SU-DHL-6 (cell line): ENCODE data around the gene TMEM82.

Experiments
- H2AFZ ChIP-seq: fragments of 200-600 bp; sonication (generic); 2 replicates; pipeline ENCODE4 v1.6.1; 2014; ENCODE audit warnings: low read depth, mild to moderate bottlenecking, moderate library complexity, mixed read lengths, antibody characterized with exemption, low read length; ENCODE audit not compliant: severe bottlenecking
- H3F3A ChIP-seq: fragments of 200-600 bp; shearing (Covaris generic); 2 replicates; pipeline ENCODE4 v1.6.0; 2016; ENCODE audit warnings: antibody characterized with exemption, mild to moderate bottlenecking; ENCODE audit not compliant: insufficient read depth
- H3K27ac ChIP-seq: fragments of 200-600 bp; sonication (generic); 2 replicates; pipeline ENCODE4 v1.5.1; 2016; ENCODE audit warnings: low read depth, mild to moderate bottlenecking, low read length, moderate library complexity, mixed read lengths
- H3K27me3 ChIP-seq: fragments of 200-600 bp; sonication (generic), shearing (Covaris generic); 2 replicates; pipeline ENCODE4 v1.6.0; 2014; ENCODE audit warnings: mild to moderate bottlenecking, low read length
- H3K36me3 ChIP-seq: fragments of 200-600 bp; sonication (generic); 2 replicates; pipeline ENCODE4 v1.6.1; 2014; ENCODE audit warnings: mild to moderate bottlenecking, low read length, mixed read lengths
- H3K4me2 ChIP-seq: fragments of 300-600, 200-600 bp; shearing (Covaris generic), sonication (generic); 2 replicates; pipeline ENCODE4 v1.6.0; 2014; ENCODE audit warnings: low read length, low read depth, mild to moderate bottlenecking; ENCODE audit not compliant: poor library complexity, severe bottlenecking
- H3K4me3 ChIP-seq: fragments of 200-600 bp; sonication (generic); 2 replicates; pipeline ENCODE4 v1.5.1; 2014; ENCODE audit warnings: antibody characterized with exemption, low read length, mild to moderate bottlenecking, mixed read lengths; ENCODE audit not compliant: insufficient read depth, poor library complexity, severe bottlenecking
- H3K79me2 ChIP-seq: fragments of 200-600 bp; sonication (generic); 2 replicates; pipeline ENCODE4 v1.6.1; 2014; ENCODE audit warnings: mild to moderate bottlenecking, low read length, moderate library complexity; ENCODE audit not compliant: insufficient read depth
- H3K9ac ChIP-seq: fragments of 200-600 bp; sonication (generic); 2 replicates; pipeline ENCODE4 v1.7.0; 2014; ENCODE audit warnings: mild to moderate bottlenecking, low read length
- H3K9me2 ChIP-seq: fragments of 200-600 bp; sonication (generic); replicated peaks from 2 replicates; pipeline ENCODE4 v1.6.1; 2014; ENCODE audit warnings: low read length; ENCODE audit not compliant: insufficient read depth
- H3K9me3 ChIP-seq: fragments of 200-600 bp; sonication (generic); 2 replicates; pipeline ENCODE4 v1.6.1; 2014; ENCODE audit warnings: low read length, mixed read lengths; ENCODE audit not compliant: insufficient read depth
- H4K20me1 ChIP-seq: fragments of 200-600 bp; sonication (generic); 2 replicates; pipeline ENCODE4 v1.6.1; 2014; ENCODE audit warnings: low read depth, mild to moderate bottlenecking, antibody characterized with exemption, low read length, moderate library complexity, mixed read lengths
- EZH2phosphoT487 ChIP-seq: fragments of 200-600 bp; sonication (generic), shearing (Covaris generic); conservative IDR thresholded peaks from 2 replicates; pipeline ENCODE4 v1.6.1; 2018; ENCODE audit warnings: mild to moderate bottlenecking, antibody characterized with exemption, low read length, moderate library complexity, mixed read lengths
- TF ChIP-seq, protein P1 (sequence below): fragments of 200-600 bp; sonication (generic); IDR thresholded peaks from one replicate; pipeline ENCODE4 v1.5.1; 2017; ENCODE audit warnings: antibody characterized with exemption, mild to moderate bottlenecking, low read length, moderate library complexity; ENCODE audit not compliant: insufficient read depth, poor library complexity, severe bottlenecking

Gene TMEM82

DNA sequence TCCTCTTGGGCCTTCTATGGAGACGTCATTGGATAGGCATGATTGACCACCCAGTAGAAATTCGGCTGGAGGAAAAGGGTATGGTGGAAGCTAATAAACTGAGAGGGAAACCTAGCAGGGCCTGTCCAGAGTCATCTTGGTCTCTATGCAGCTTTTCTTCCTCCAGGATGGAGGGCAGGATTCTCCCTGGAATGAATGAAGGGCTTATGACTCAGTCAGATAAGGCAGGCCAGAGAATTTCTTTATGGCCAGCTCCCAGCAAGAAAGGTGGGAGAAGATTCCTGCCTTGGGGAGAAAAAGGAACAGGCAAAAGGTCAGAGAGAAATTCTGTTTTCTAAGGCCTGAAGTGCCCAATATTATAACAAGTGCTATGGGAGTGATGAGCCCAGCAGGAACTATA lies 33.4 kb downstream of the TMEM82 start:
- no peak overlapping the region for H3K9ac ChIP-seq
- H4K20me1 ChIP-seq: no peaks in the 10 kb centered on the region
- no peak for TF ChIP-seq EZH2phosphoT487
- TF ChIP-seq, protein P1, sequence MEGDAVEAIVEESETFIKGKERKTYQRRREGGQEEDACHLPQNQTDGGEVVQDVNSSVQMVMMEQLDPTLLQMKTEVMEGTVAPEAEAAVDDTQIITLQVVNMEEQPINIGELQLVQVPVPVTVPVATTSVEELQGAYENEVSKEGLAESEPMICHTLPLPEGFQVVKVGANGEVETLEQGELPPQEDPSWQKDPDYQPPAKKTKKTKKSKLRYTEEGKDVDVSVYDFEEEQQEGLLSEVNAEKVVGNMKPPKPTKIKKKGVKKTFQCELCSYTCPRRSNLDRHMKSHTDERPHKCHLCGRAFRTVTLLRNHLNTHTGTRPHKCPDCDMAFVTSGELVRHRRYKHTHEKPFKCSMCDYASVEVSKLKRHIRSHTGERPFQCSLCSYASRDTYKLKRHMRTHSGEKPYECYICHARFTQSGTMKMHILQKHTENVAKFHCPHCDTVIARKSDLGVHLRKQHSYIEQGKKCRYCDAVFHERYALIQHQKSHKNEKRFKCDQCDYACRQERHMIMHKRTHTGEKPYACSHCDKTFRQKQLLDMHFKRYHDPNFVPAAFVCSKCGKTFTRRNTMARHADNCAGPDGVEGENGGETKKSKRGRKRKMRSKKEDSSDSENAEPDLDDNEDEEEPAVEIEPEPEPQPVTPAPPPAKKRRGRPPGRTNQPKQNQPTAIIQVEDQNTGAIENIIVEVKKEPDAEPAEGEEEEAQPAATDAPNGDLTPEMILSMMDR: no peak
- no peaks in the 10 kb centered on the region for H3K79me2 ChIP-seq
- no peaks in the 10 kb centered on the region for H3K9me2 ChIP-seq
- H3K4me3 ChIP-seq: no peak overlapping the region
- H3K27ac ChIP-seq: no peak overlapping the region
- no peak overlapping the region for H3K4me2 ChIP-seq
- no peak overlapping the region for H2AFZ ChIP-seq
- no peaks in the 10 kb centered on the region for H3K36me3 ChIP-seq
- no peaks in the 10 kb centered on the region for H3K9me3 ChIP-seq
- H3F3A ChIP-seq: no peaks in the 10 kb centered on the region
- H3K27me3 ChIP-seq: no peaks in the 10 kb centered on the region

DNA sequence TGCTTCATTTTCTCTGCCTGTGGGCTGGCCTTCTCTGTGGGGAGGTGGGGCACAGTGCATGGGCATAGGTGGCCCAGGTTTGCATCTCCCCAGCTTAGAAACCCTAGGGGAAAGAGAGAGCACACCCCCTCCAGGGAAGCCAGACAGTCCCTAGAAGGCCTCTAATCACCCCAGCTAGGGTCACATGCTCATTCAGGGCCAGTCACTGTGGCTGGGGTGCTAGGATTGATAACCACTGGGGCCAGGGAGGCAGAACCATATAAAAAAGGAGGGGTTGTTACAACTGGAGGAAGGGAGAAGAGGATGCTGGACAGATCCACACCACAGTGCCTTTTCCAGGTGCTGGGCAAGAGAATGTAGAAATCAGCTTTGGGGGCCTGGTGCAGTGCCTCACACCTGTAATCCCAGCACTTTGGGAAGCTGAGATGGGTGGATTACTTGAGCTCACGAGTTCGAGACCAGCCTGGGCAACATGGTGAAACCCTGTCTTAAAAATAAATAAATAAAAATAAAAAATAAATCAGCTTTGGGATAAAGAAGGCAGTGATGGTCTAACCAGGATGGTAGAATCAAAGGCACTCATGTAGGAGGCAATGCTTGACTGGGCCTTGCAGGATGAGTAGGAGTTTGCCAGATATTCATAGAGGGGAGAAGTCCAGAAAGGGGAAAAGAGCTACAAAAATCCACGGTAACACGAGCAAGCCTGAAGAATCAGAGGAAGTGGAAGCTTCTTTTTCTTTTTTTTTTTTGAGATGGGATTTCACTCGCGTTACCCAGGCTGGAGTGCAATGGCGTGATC lies 35.8 kb downstream of the TMEM82 start:
- no peak overlapping the region for H3K9ac ChIP-seq
- H3K9me2 ChIP-seq: no peaks in the 10 kb centered on the region
- H3K4me3 ChIP-seq: no peak overlapping the region
- H3K79me2 ChIP-seq: no peaks in the 10 kb centered on the region
- no peaks in the 10 kb centered on the region for H3F3A ChIP-seq
- no peaks in the 10 kb centered on the region for H3K9me3 ChIP-seq
- TF ChIP-seq, protein P1: no peak
- no peak for TF ChIP-seq EZH2phosphoT487
- no peaks in the 10 kb centered on the region for H3K36me3 ChIP-seq
- H3K4me2 ChIP-seq: no peak overlapping the region
- no peaks in the 10 kb centered on the region for H4K20me1 ChIP-seq
- H3K27me3 ChIP-seq: no peaks in the 10 kb centered on the region
- H3K27ac ChIP-seq: no peak overlapping the region
- H2AFZ ChIP-seq: no peak overlapping the region

DNA sequence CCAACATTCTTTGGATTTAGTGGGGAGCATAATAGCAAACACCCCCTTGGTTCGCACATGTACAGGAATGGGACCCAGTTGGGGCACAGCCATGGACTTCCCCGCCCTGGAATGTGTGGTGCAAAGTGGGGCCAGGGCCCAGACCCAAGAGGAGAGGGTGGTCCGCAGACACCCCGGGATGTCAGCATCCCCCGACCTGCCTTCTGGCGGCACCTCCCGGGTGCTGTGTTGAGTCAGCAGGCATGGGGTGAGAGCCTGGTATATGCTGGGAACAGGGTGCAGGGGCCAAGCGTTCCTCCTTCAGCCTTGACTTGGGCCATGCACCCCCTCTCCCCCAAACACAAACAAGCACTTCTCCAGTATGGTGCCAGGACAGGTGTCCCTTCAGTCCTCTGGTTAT lies 43.4 kb downstream of the TMEM82 start:
- Histone ChIP-seq H3K27ac (no peak overlapping the region), H3K9me2 (no peaks in the 10 kb centered on the region), H3K36me3 (no peaks in the 10 kb centered on the region), H3K4me3 (no peak overlapping the region), H2AFZ (no peak overlapping the region), H4K20me1 (no peaks in the 10 kb centered on the region), H3K4me2 (no peak overlapping the region), H3K9me3 (no peaks in the 10 kb centered on the region), H3K27me3 (no peaks in the 10 kb centered on the region), H3F3A (no peaks in the 10 kb centered on the region), H3K79me2 (no peaks in the 10 kb centered on the region), H3K9ac (no peak overlapping the region)
- TF ChIP-seq, protein P1: no peak
- no peak for TF ChIP-seq EZH2phosphoT487
